ENCODE results near the gene MYO16. TPM values are rescaled to one million over a fixed set of nuclear protein-coding genes. Genes with fewer than 3 reads are reported as not detected.

MYO16 gene
- total and polyA plus RNA-seq, 2 of the 4 experiments (the other 2 are of a cell fraction), result under 0.01 to 0.03 TPM

DNA sequence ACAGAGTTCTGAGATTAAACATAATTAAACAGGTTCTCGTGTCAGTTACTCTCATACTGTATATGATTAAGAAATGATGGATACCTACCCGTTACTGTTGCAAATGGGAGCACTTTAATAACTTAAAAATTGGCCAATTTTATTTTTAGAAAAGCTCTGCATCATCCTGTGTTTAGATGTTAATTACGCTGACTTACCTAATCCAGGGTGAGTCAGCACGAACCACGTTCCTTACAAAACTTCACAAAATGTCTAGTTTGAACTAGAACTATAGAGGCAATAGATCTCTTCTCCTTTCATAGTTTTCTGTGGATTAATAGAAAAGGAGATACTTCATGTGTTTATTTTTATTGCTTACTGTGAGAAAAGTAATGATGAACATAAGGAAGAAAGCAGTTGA, 363.9 kb downstream of the MYO16 start:
- no CpG with 5 or more reads among the region's 5 CpGs for WGBS, 2 experiments (ENCODE audit: extremely low coverage in 2 of 2, insufficient read length in 1 of 2)
- dilution Hi-C loops (cut with HindIII; ENCODE audit: low sequenced_read_pairs, unreplicated experiment), result no loop called here
- peak; percentile 74 for DNase-seq

More for the DNA sequence above, 363.9 kb downstream of the MYO16 start:
- Histone ChIP-seq H3K27ac (ENCODE audit: insufficient read depth, low read length) (no peak overlapping the region), H4K91ac (ENCODE audit: insufficient read depth, low read depth, low read length) (no peak overlapping the region), H2BK120ac (ENCODE audit: low read depth, low read length) (no peak overlapping the region), H2BK15ac (ENCODE audit: low read depth, low read length) (no peak overlapping the region), H3K27me3 (ENCODE audit: control insufficient read depth, insufficient read depth, low read length) (no peaks in the 10 kb centered on the region), H2AK5ac (ENCODE audit: low read depth, low read length) (no peak overlapping the region), H4K5ac (ENCODE audit: low read depth, low read length) (no peak overlapping the region), H2BK5ac (ENCODE audit: low read depth, low read length, poor library complexity, severe bottlenecking) (peak overlapping the region; percentile 61), H2BK20ac (ENCODE audit: low read depth, low read length) (peak overlapping the region; percentile 79; the same call in 1 of the 2 replicates), H3K9ac (ENCODE audit: low read depth, low read length) (no peak overlapping the region), H3K18ac (ENCODE audit: low read depth, low read length) (no peak overlapping the region; the same call in 1 of the 2 replicates), H3K4ac (ENCODE audit: low read depth, low read length) (no peak overlapping the region; the same call in 1 of the 2 replicates), H4K8ac (ENCODE audit: low read depth in 2 of 2, low read length in 2 of 2) (no peak overlapping the region), H3K56ac (ENCODE audit: extremely low read depth, insufficient read depth, low read length) (no peak overlapping the region), H3K4me2 (ENCODE audit: low read depth, low read length) (peak overlapping the region; percentile 14; the same call in 1 of the 2 replicates), H3K23ac (ENCODE audit: low read depth, low read length) (no peak overlapping the region), H3K36me3 (ENCODE audit: control insufficient read depth, insufficient read depth, low read length) (no peaks in the 10 kb centered on the region), H3K14ac (replicated peaks; ENCODE audit: low read depth, low read length) (no peak overlapping the region; the same call in 1 of the 2 replicates), H3K4me3 (ENCODE audit: insufficient read depth, low read depth, low read length) (no peak overlapping the region), H3K79me1 (ENCODE audit: low read depth in 1 of 2, low read length in 2 of 2) (no peaks in the 10 kb centered on the region), H3K9me1 (ENCODE audit: insufficient read depth, low read length) (0 out of 2 replicates have a peak, but pooled peaks cover 3% of the 10 kb centered on the region), H2AFZ (replicated peaks; ENCODE audit: low read length, poor library complexity) (no peak overlapping the region), H4K20me1 (ENCODE audit: insufficient read depth, low read length) (no peaks in the 10 kb centered on the region), H3K4me1 (ENCODE audit: control insufficient read depth, insufficient read depth, low read length) (no peaks in the 10 kb centered on the region; the same call in 1 of the 2 replicates), H3K9me3 (ENCODE audit: control insufficient read depth, insufficient read depth, low read length) (no peaks in the 10 kb centered on the region), H2AK9ac (replicated peaks; ENCODE audit: low read depth, low read length, poor library complexity) (no peak overlapping the region)
- TF ChIP-seq NFE2L2 (IDR thresholded peaks at IDR 0.05; ENCODE audit: low read depth, low read length), result peak; percentile 72; the same call in 1 of the 2 replicates
- peak; percentile 78; the same call in 1 of the 2 replicates for TF ChIP-seq FOS (IDR thresholded peaks at IDR 0.05; ENCODE audit: low read depth, low read length)
- TF ChIP-seq MAFK (IDR thresholded peaks at IDR 0.05; ENCODE audit: low read depth, low read length), result peak; percentile 65
- peak; percentile 74 for TF ChIP-seq CEBPB (IDR thresholded peaks at IDR 0.05; ENCODE audit: low read depth, low read length)
- no peak for TF ChIP-seq RAD21 (IDR thresholded peaks at IDR 0.05; ENCODE audit: low read length)
- intact Hi-C loops (cut with micrococcal nuclease) (no loop called here), in situ Hi-C loops (cut with MboI; ENCODE audit: low sequenced_read_pairs) (no loop called here)
- ATAC-seq (ENCODE audit: low read depth), result peak; percentile 68
- BruUV-seq (replicated peaks), result no TSS peak
- ChIA-PET POLR2A (ENCODE audit: unreplicated experiment) (no interaction called here), CTCF (no interaction called here)
